Peyer's patch (tissue), 4 donors: ENCODE measurements around the gene AEBP2.

ENCODE experiments used
- CTCF ChIP-seq, 6 experiments: fragments of 450-650 bp in 4 of 6; fragments of 200-600 bp in 2 of 6; sonication (generic) in 1 of 6; IDR thresholded peaks; one replicate each; pipeline ENCODE4 v1.5.1; 2017 to 2019; ENCODE audit warnings: antibody characterized with exemption in 6 of 6, mild to moderate bottlenecking in 3 of 6, moderate library complexity in 1 of 6
- POLR2A ChIP-seq, 2 donors: fragments of 450-650 bp; IDR thresholded peaks; one replicate each; pipeline ENCODE4 v1.5.1; 2017; ENCODE audit warnings: antibody characterized with exemption in 2 of 2, mild to moderate bottlenecking in 2 of 2, moderate library complexity in 2 of 2

- no peak for TF ChIP-seq CTCF (IDR thresholded peaks at IDR 0.05)
- TF ChIP-seq POLR2A (IDR thresholded peaks at IDR 0.05), result no peak
Observed at GRCh38 chr12:19477071-19477470, 37.8 kb downstream of the AEBP2 start.
